DMS114 treated with DMSO at 0.1 percent for 48 hours (cell line): Measurements from ENCODE around the gene SEC14L1.

Source experiments
- DNase-seq: peaks from one replicate; lab custom pipeline; 2025; ENCODE audit not compliant: unreplicated experiment; lab: John Stamatoyannopoulos, UW

SEC14L1 gene

GRCh38 chr17:77188084-77189066 lies 47.6 kb downstream of the SEC14L1 start:
- no peak for DNase-seq

GRCh38 chr17:77189148-77189547 lies 48.4 kb downstream of the SEC14L1 start:
- DNase-seq: no peak

GRCh38 chr17:77190576-77190975 lies 49.8 kb downstream of the SEC14L1 start:
- no peak for DNase-seq

- no peak for DNase-seq
Measured at GRCh38 chr17:77191244-77191643, 50.5 kb downstream of the SEC14L1 start.

GRCh38 chr17:77193653-77194052 lies 52.9 kb downstream of the SEC14L1 start:
- no peak for DNase-seq

GRCh38 chr17:77194179-77194578 lies 53.4 kb downstream of the SEC14L1 start:
- no peak for DNase-seq

GRCh38 chr17:77196251-77196650 lies 55.5 kb downstream of the SEC14L1 start:
- DNase-seq: no peak

- DNase-seq: no peak
Measured at GRCh38 chr17:77197115-77197514, 56.3 kb downstream of the SEC14L1 start.

- DNase-seq: no peak
Measured at GRCh38 chr17:77200711-77201110, 59.9 kb downstream of the SEC14L1 start.

- DNase-seq: no peak
Measured at GRCh38 chr17:77203436-77203835, 62.7 kb downstream of the SEC14L1 start.

- DNase-seq: no peak
Measured at GRCh38 chr17:77203846-77204245, 63.1 kb downstream of the SEC14L1 start.

- DNase-seq: no peak
Measured at GRCh38 chr17:77204536-77204935, 63.8 kb downstream of the SEC14L1 start.

GRCh38 chr17:77205396-77206125 lies 64.8 kb downstream of the SEC14L1 start:
- no peak for DNase-seq

GRCh38 chr17:77206158-77206956 lies 65.6 kb downstream of the SEC14L1 start:
- DNase-seq: no peak

- no peak for DNase-seq
Measured at GRCh38 chr17:77207689-77208216, 67.0 kb downstream of the SEC14L1 start.

- no peak for DNase-seq
Measured at GRCh38 chr17:77208217-77208808, 67.5 kb downstream of the SEC14L1 start.

GRCh38 chr17:77208856-77209255 lies 68.1 kb downstream of the SEC14L1 start:
- no peak for DNase-seq

GRCh38 chr17:77209330-77209748 lies 68.6 kb downstream of the SEC14L1 start:
- DNase-seq: no peak

- no peak for DNase-seq
Measured at GRCh38 chr17:77210331-77210730, 69.6 kb downstream of the SEC14L1 start.

GRCh38 chr17:77210946-77211541 lies 70.3 kb downstream of the SEC14L1 start:
- no peak for DNase-seq
